H9 (cell line): ENCODE data around the gene PEX12. TPM values are rescaled to one million over a fixed set of nuclear protein-coding genes. Genes with fewer than 3 reads are reported as not detected.
A peak's percentile ranks its signal among the peaks of the same experiment; 100 is the strongest.

Experiments used
- DNase-seq: peaks from one replicate; pipeline ENCODE4 v3.0.0-alpha.2; 2017
- H2AFZ ChIP-seq: one replicate; pipeline ENCODE4 v1.6.1; 2013; ENCODE audit warnings: mild to moderate bottlenecking, low read length, control low read depth, moderate library complexity
- H2AK5ac ChIP-seq: 2 replicates; pipeline ENCODE4 v1.6.1; 2013; ENCODE audit warnings: low read length, control low read depth, mixed read lengths; ENCODE audit not compliant: insufficient read length
- H2BK120ac ChIP-seq: one replicate; pipeline ENCODE4 v1.6.1; 2013; ENCODE audit warnings: low read depth, mild to moderate bottlenecking, low read length, control low read depth, inconsistent platforms; ENCODE audit not compliant: poor library complexity, severe bottlenecking
- H2BK12ac ChIP-seq: 2 replicates; pipeline ENCODE4 v1.6.1; 2013; ENCODE audit warnings: low read length, control low read depth, mixed read lengths, low read depth; ENCODE audit not compliant: insufficient read length
- H2BK15ac ChIP-seq: 2 replicates; pipeline ENCODE4 v1.6.1; 2013; ENCODE audit warnings: low read depth, low read length, control low read depth
- H2BK20ac ChIP-seq: one replicate; pipeline ENCODE4 v1.6.1; 2013; ENCODE audit warnings: low read depth, mild to moderate bottlenecking, low read length, control low read depth, inconsistent platforms; ENCODE audit not compliant: poor library complexity, severe bottlenecking
- H2BK5ac ChIP-seq: 2 replicates; pipeline ENCODE4 v1.6.1; 2013; ENCODE audit warnings: low read length, control low read depth, mixed read lengths; ENCODE audit not compliant: insufficient read length
- H3K14ac ChIP-seq: 2 replicates; pipeline ENCODE4 v1.6.1; 2013; ENCODE audit warnings: low read length, control low read depth; ENCODE audit not compliant: insufficient read depth
- H3K18ac ChIP-seq: 2 replicates; pipeline ENCODE4 v1.6.1; 2013; ENCODE audit warnings: low read depth, mild to moderate bottlenecking, mixed read lengths, low read length, control low read depth; ENCODE audit not compliant: insufficient read length
- H3K23ac ChIP-seq: 2 replicates; pipeline ENCODE4 v1.6.1; 2013; ENCODE audit warnings: low read length, control low read depth, mixed read lengths, low read depth; ENCODE audit not compliant: insufficient read length
- H3K23me2 ChIP-seq: 2 replicates; pipeline ENCODE4 v1.6.1; 2013; ENCODE audit warnings: low read depth, mild to moderate bottlenecking, mixed read lengths, low read length, control low read depth; ENCODE audit not compliant: insufficient read length, poor library complexity, severe bottlenecking
- H3K27ac ChIP-seq: 2 replicates; pipeline ENCODE4 v1.5.1; 2013; ENCODE audit warnings: low read length, control low read depth, mixed read lengths, low read depth; ENCODE audit not compliant: insufficient read length
- H3K27me3 ChIP-seq: 2 replicates; pipeline ENCODE4 v1.6.1; 2013; ENCODE audit warnings: low read length, control low read depth, inconsistent platforms; ENCODE audit not compliant: insufficient read depth
- H3K4ac ChIP-seq: 2 replicates; pipeline ENCODE4 v1.6.1; 2013; ENCODE audit warnings: low read depth, mild to moderate bottlenecking, control low read depth, inconsistent platforms, low read length, moderate library complexity
- H3K4me1 ChIP-seq: 2 replicates; pipeline ENCODE4 v1.6.1; 2013; ENCODE audit warnings: low read length, control low read depth, inconsistent platforms; ENCODE audit not compliant: insufficient read depth
- H3K4me2 ChIP-seq: 2 replicates; pipeline ENCODE4 v1.6.1; 2013; ENCODE audit warnings: low read length, control low read depth, mixed read lengths; ENCODE audit not compliant: insufficient read length, insufficient read depth
- H3K56ac ChIP-seq: 2 replicates; pipeline ENCODE4 v1.6.1; 2013; ENCODE audit warnings: low read depth, mild to moderate bottlenecking, mixed read lengths, low read length, control low read depth; ENCODE audit not compliant: insufficient read length
- H3K79me1 ChIP-seq: 2 replicates; pipeline ENCODE4 v1.6.1; 2013; ENCODE audit warnings: low read depth, mild to moderate bottlenecking, moderate library complexity, low read length, control low read depth, inconsistent platforms; ENCODE audit not compliant: insufficient read depth, poor library complexity, severe bottlenecking
- H3K79me2 ChIP-seq: 2 replicates; pipeline ENCODE4 v1.6.1; 2013; ENCODE audit warnings: low read length, control low read depth, inconsistent platforms; ENCODE audit not compliant: insufficient read depth
- H3K9ac ChIP-seq: 2 replicates; pipeline ENCODE4 v1.6.1; 2013; ENCODE audit warnings: low read length, control low read depth, mixed read lengths; ENCODE audit not compliant: insufficient read length; ENCODE audit errors: extremely low read depth
- H3K9me3 ChIP-seq: one replicate; pipeline ENCODE4 v1.6.1; 2013; ENCODE audit warnings: low read depth, low read length, inconsistent platforms; ENCODE audit not compliant: control insufficient read depth
- H3T11ph ChIP-seq: one replicate; pipeline ENCODE4 v1.6.1; 2013; ENCODE audit warnings: mild to moderate bottlenecking, low read length, control low read depth, inconsistent platforms
- H4K20me1 ChIP-seq: one replicate; pipeline ENCODE4 v1.6.1; 2013; ENCODE audit not compliant: control insufficient read depth, insufficient read length, insufficient read depth
- H4K5ac ChIP-seq: 2 replicates; pipeline ENCODE4 v1.6.1; 2013; ENCODE audit warnings: low read depth, mild to moderate bottlenecking, mixed read lengths, low read length, control low read depth; ENCODE audit not compliant: insufficient read length
- H4K8ac ChIP-seq: replicated peaks from 2 replicates; pipeline ENCODE4 v1.6.1; 2013; ENCODE audit warnings: low read length, control low read depth, mixed read lengths, low read depth; ENCODE audit not compliant: insufficient read length
- H4K91ac ChIP-seq: 2 replicates; pipeline ENCODE4 v1.6.1; 2013; ENCODE audit warnings: low read depth, mild to moderate bottlenecking, moderate library complexity, mixed read lengths, low read length, control low read depth; ENCODE audit not compliant: insufficient read length
- H3K27ac Mint-ChIP-seq, 3 experiments: 2 replicates in 2 of 3; 3 replicates in 1 of 3; pipeline ENCODE4 v1.8.0; 2020 to 2021; ENCODE audit warnings: mixed read lengths in 3 of 3, mild to moderate bottlenecking in 1 of 3, moderate library complexity in 1 of 3
- H3K27me3 Mint-ChIP-seq: 2 replicates; pipeline ENCODE4 v1.8.0; 2021; ENCODE audit warnings: low read depth, mild to moderate bottlenecking, moderate library complexity, mixed read lengths
- H3K36me3 Mint-ChIP-seq, 3 experiments: 2 replicates in 2 of 3; 3 replicates in 1 of 3; pipeline ENCODE4 v1.8.0; 2020 to 2021; ENCODE audit warnings: low read depth in 3 of 3, mixed read lengths in 3 of 3; ENCODE audit not compliant: insufficient read depth in 1 of 3
- H3K4me1 Mint-ChIP-seq, 2 experiments: 2 replicates each; pipeline ENCODE4 v1.8.0; 2020; ENCODE audit warnings: mixed read lengths in 2 of 2
- H3K4me3 Mint-ChIP-seq, 2 experiments: 2 replicates in 1 of 2; 3 replicates in 1 of 2; pipeline ENCODE4 v1.8.0; 2020 to 2021; ENCODE audit warnings: mild to moderate bottlenecking in 2 of 2, mixed read lengths in 2 of 2, moderate library complexity in 1 of 2
- H3K9me3 Mint-ChIP-seq, 2 experiments: 2 replicates in 1 of 2; 3 replicates in 1 of 2; pipeline ENCODE4 v1.8.0; 2020; ENCODE audit warnings: mild to moderate bottlenecking in 2 of 2, mixed read lengths in 2 of 2, moderate library complexity in 1 of 2
- WGBS: extraction: QIAGEN DNeasy Blood & Tissue Kit; methylation state at CpG from one replicate; pipeline ENCODE4 v1.1.7; 2013; ENCODE audit warnings: missing lambda C conversion rate, low lambda C conversion rate, mixed read lengths; ENCODE audit not compliant: insufficient read length; ENCODE audit errors: extremely low coverage; 5-methylcytosine and 5-hydroxymethylcytosine counted together
- total RNA-seq: library from RNA; stranded (reverse); gene quantifications from 2 replicates; pipeline ENCODE4 v1.2.1, GENCODE V29; 2021
- TF ChIP-seq, protein P1 (sequence below): fragments of 200-600 bp; sonication (generic); conservative IDR thresholded peaks from 3 replicates; pipeline ENCODE4 v1.8.0; 2021; ENCODE audit warnings: antibody characterized with exemption, mild to moderate bottlenecking

The PEX12 gene
- total RNA-seq, 1 experiment from 2014 or later: 5.4 TPM

DNA sequence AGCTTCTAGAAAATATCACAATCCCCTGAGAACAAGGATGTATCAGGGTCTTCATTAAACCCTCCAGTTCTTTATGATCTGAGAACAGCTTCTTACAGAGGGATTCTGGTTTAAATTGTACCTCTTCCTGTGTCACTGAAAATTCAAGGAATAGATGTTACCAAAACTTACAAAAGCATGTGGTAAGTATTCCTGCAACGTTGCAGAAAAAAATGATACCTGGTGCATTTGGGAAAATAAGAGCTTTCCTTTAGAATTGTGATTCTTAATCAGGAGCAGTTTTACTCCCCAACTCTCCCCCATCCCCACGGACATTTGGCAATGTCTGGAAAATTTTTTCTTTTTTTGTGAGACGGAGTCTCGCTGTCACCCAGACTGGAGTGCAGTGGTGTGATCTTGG, 25.1 kb downstream of the PEX12 start:
- Histone ChIP-seq H3K9me3 (no peaks in the 10 kb centered on the region), H3K4ac (no peak overlapping the region), H3K56ac (no peak overlapping the region), H4K5ac (no peak overlapping the region), H2BK20ac (no peak overlapping the region), H3T11ph (no peak overlapping the region), H4K91ac (no peak overlapping the region), H3K27ac (no peak overlapping the region), H3K27me3 (no peaks in the 10 kb centered on the region), H3K23me2 (no peaks in the 10 kb centered on the region), H3K14ac (no peak overlapping the region), H2BK15ac (no peak overlapping the region), H2BK12ac (no peak overlapping the region), H3K4me2 (no peak overlapping the region), H3K79me2 (no peaks in the 10 kb centered on the region), H2AFZ (no peak overlapping the region), H4K20me1 (no peaks in the 10 kb centered on the region), H3K9ac (no peak overlapping the region), H4K8ac (no peak overlapping the region), H2BK5ac (no peak overlapping the region), H3K4me1 (no peaks in the 10 kb centered on the region), H2AK5ac (no peak overlapping the region), H3K79me1 (no peaks in the 10 kb centered on the region), H3K18ac (no peak overlapping the region), H3K23ac (no peak overlapping the region), H2BK120ac (no peak overlapping the region)
- peaks cover 20% of the 10 kb centered on the region for H3K27me3 Mint-ChIP-seq
- no peaks in the 10 kb centered on the region for H3K9me3 Mint-ChIP-seq
- TF ChIP-seq, protein P1, sequence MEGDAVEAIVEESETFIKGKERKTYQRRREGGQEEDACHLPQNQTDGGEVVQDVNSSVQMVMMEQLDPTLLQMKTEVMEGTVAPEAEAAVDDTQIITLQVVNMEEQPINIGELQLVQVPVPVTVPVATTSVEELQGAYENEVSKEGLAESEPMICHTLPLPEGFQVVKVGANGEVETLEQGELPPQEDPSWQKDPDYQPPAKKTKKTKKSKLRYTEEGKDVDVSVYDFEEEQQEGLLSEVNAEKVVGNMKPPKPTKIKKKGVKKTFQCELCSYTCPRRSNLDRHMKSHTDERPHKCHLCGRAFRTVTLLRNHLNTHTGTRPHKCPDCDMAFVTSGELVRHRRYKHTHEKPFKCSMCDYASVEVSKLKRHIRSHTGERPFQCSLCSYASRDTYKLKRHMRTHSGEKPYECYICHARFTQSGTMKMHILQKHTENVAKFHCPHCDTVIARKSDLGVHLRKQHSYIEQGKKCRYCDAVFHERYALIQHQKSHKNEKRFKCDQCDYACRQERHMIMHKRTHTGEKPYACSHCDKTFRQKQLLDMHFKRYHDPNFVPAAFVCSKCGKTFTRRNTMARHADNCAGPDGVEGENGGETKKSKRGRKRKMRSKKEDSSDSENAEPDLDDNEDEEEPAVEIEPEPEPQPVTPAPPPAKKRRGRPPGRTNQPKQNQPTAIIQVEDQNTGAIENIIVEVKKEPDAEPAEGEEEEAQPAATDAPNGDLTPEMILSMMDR: no peak
- H3K4me3 Mint-ChIP-seq: no peak overlapping the region
- DNase-seq: no peak
- WGBS: no CpG with 5 or more reads among the region's 4 CpGs
- H3K4me1 Mint-ChIP-seq: peaks cover 9% of the 10 kb centered on the region in 2 experiments
- peak overlapping the region in 1 of 3 experiments; percentile 30; a peak in 1 of 7 replicates for H3K27ac Mint-ChIP-seq
- H3K36me3 Mint-ChIP-seq: no peaks in the 10 kb centered on the region
